Measurements from ENCODE around the gene AOPEP. TPM values are rescaled to one million over a fixed set of nuclear protein-coding genes. Genes with fewer than 3 reads are reported as not detected.

Gene AOPEP
- total RNA-seq, 6 experiments from 2014 or later = 36.6 to 110 (median 63.3) TPM

GRCh38 chr9:94758880-94759279, 32.4 kb downstream of the AOPEP start:
- WGBS (ENCODE audit: insufficient coverage, low coverage, low lambda C conversion rate, missing lambda C conversion rate) = 95% methylated on average over 1 of the region's 1 CpG
- Histone ChIP-seq H3K36me3 (no peaks in the 10 kb centered on the region), H3K27me3 (no peaks in the 10 kb centered on the region), H3K27ac (no peak overlapping the region), H3K4me3 (no peak overlapping the region), H3K4me1 (no peaks in the 10 kb centered on the region), H3K9me3 (no peaks in the 10 kb centered on the region)
- no peak for TF ChIP-seq POLR2A (IDR thresholded peaks at IDR 0.05)
- TF ChIP-seq CTCF (IDR thresholded peaks at IDR 0.05) = no peak
- intact Hi-C loops (cut with DNase I) = no loop called here
- DNase-seq (no peak), ATAC-seq (no peak)

- Histone ChIP-seq H3K9me3 (no peaks in the 10 kb centered on the region), H3K4me1 (no peaks in the 10 kb centered on the region), H3K36me3 (no peaks in the 10 kb centered on the region), H3K27ac (no peak overlapping the region), H3K4me3 (no peak overlapping the region), H3K27me3 (no peaks in the 10 kb centered on the region)
- intact Hi-C loops (cut with DNase I) = no loop called here
- TF ChIP-seq CTCF (IDR thresholded peaks at IDR 0.05) = no peak
- no peak for TF ChIP-seq POLR2A (IDR thresholded peaks at IDR 0.05)
- ATAC-seq (no peak), DNase-seq (no peak)
- 85% methylated on average over 4 of the region's 7 CpGs for WGBS (ENCODE audit: insufficient coverage, low coverage, low lambda C conversion rate, missing lambda C conversion rate)
Measured at GRCh38 chr9:94760010-94760409, 33.5 kb downstream of the AOPEP start.

GRCh38 chr9:94760660-94761059, 34.2 kb downstream of the AOPEP start:
- no peak for TF ChIP-seq POLR2A (IDR thresholded peaks at IDR 0.05)
- Histone ChIP-seq H3K27ac (no peak overlapping the region), H3K9me3 (no peaks in the 10 kb centered on the region), H3K36me3 (no peaks in the 10 kb centered on the region), H3K27me3 (no peaks in the 10 kb centered on the region), H3K4me3 (no peak overlapping the region), H3K4me1 (no peaks in the 10 kb centered on the region)
- intact Hi-C loops (cut with DNase I) = no loop called here
- WGBS (ENCODE audit: insufficient coverage, low coverage, low lambda C conversion rate, missing lambda C conversion rate) = 100% methylated on average over 1 of the region's 5 CpGs
- DNase-seq (no peak), ATAC-seq (no peak)

- intact Hi-C loops (cut with DNase I) = no loop called here
- ATAC-seq = no peak
- H3K27ac ChIP-seq = no peak overlapping the region
- WGBS (ENCODE audit: insufficient coverage, low coverage, low lambda C conversion rate, missing lambda C conversion rate) = 76% methylated on average over 4 of the region's 4 CpGs
- no peaks in the 10 kb centered on the region for H3K36me3 ChIP-seq
- DNase-seq = no peak
- TF ChIP-seq POLR2A (IDR thresholded peaks at IDR 0.05) (no peak), CTCF (IDR thresholded peaks at IDR 0.05) (no peak)
- H3K4me3 ChIP-seq = no peak overlapping the region
- H3K4me1 ChIP-seq = no peaks in the 10 kb centered on the region
- no peaks in the 10 kb centered on the region for H3K9me3 ChIP-seq
- H3K27me3 ChIP-seq = no peaks in the 10 kb centered on the region
Measured at GRCh38 chr9:94761481-94761880, 35.0 kb downstream of the AOPEP start.

- 89% methylated on average over 9 of the region's 9 CpGs for WGBS (ENCODE audit: insufficient coverage, low coverage, low lambda C conversion rate, missing lambda C conversion rate)
- no peak overlapping the region for H3K4me3 ChIP-seq
- no peak for TF ChIP-seq POLR2A (IDR thresholded peaks at IDR 0.05)
- TF ChIP-seq CTCF (IDR thresholded peaks at IDR 0.05) = no peak
Measured at GRCh38 chr9:94767331-94768072, 41.0 kb downstream of the AOPEP start.

More at GRCh38 chr9:94767331-94768072, 41.0 kb downstream of the AOPEP start:
- intact Hi-C loops (cut with DNase I) = no loop called here
- H3K4me1 ChIP-seq = no peaks in the 10 kb centered on the region
- H3K27ac ChIP-seq = no peak overlapping the region
- no peaks in the 10 kb centered on the region for H3K36me3 ChIP-seq
- H3K9me3 ChIP-seq = no peaks in the 10 kb centered on the region
- no peak for DNase-seq
- H3K27me3 ChIP-seq = no peaks in the 10 kb centered on the region
- no peak for ATAC-seq
